ENCODE data around the gene SYT8. TPM values are rescaled to one million over a fixed set of nuclear protein-coding genes. Genes with fewer than 3 reads are reported as not detected.

Gene SYT8
- total and polyA plus RNA-seq, 12 donors, result not detected

- WGBS, 2 donors, result 85 to 98% methylated on average over 7 of the region's 7 CpGs
- no peak for TF ChIP-seq CTCF (IDR thresholded peaks at IDR 0.05)
- Histone ChIP-seq H3K27ac (no peak overlapping the region), H3K27me3 (no peaks in the 10 kb centered on the region), H3K4me1 (peaks cover 6 to 39% (median 9%) of the 10 kb centered on the region in 9 donors), H3K36me3 (no peaks in the 10 kb centered on the region), H3K9me3 (no peaks in the 10 kb centered on the region), H3K4me3 (no peak overlapping the region)
- intact Hi-C loops (cut with DNase I), result loop anchor here in 1 of 10 donors (10.0 kb wide), 1 partner anchor 866 kb away; no protein-coding TSS in a partner anchor
- no peak for DNase-seq
- ATAC-seq, result no peak
Observed at GRCh38 chr11:1858576-1858975, 23.8 kb downstream of the SYT8 start.

GRCh38 chr11:1859004-1859403 lies 24.2 kb downstream of the SYT8 start:
- ATAC-seq, result no peak
- H3K27ac ChIP-seq, result no peak overlapping the region
- WGBS, 2 donors, result 89 to 90% methylated on average over 4 of the region's 4 CpGs
- H3K27me3 ChIP-seq, result no peaks in the 10 kb centered on the region
- H3K36me3 ChIP-seq, result no peaks in the 10 kb centered on the region
- peaks cover 8 to 43% (median 13%) of the 10 kb centered on the region in 9 donors for H3K4me1 ChIP-seq
- no peak overlapping the region for H3K4me3 ChIP-seq
- no peak for TF ChIP-seq CTCF (IDR thresholded peaks at IDR 0.05)
- no peaks in the 10 kb centered on the region for H3K9me3 ChIP-seq
- no peak for DNase-seq
- intact Hi-C loops (cut with DNase I), result loop anchor here in 1 of 10 donors (10.0 kb wide), 1 partner anchor 866 kb away; no protein-coding TSS in a partner anchor

- DNase-seq (no peak), ATAC-seq (no peak)
- no peaks in the 10 kb centered on the region for H3K27me3 ChIP-seq
- 93 to 97% methylated on average over 1 of the region's 1 CpG for WGBS, 2 donors
- no peaks in the 10 kb centered on the region for H3K9me3 ChIP-seq
- no peak overlapping the region for H3K4me3 ChIP-seq
- intact Hi-C loops (cut with DNase I), result no loop called here
- no peaks in the 10 kb centered on the region for H3K36me3 ChIP-seq
- no peak for TF ChIP-seq CTCF (IDR thresholded peaks at IDR 0.05)
- H3K4me1 ChIP-seq, result peaks cover 13 to 46% (median 24%) of the 10 kb centered on the region in 9 donors
- H3K27ac ChIP-seq, result no peak overlapping the region
Observed at GRCh38 chr11:1860108-1860507, 25.3 kb downstream of the SYT8 start.

DNA sequence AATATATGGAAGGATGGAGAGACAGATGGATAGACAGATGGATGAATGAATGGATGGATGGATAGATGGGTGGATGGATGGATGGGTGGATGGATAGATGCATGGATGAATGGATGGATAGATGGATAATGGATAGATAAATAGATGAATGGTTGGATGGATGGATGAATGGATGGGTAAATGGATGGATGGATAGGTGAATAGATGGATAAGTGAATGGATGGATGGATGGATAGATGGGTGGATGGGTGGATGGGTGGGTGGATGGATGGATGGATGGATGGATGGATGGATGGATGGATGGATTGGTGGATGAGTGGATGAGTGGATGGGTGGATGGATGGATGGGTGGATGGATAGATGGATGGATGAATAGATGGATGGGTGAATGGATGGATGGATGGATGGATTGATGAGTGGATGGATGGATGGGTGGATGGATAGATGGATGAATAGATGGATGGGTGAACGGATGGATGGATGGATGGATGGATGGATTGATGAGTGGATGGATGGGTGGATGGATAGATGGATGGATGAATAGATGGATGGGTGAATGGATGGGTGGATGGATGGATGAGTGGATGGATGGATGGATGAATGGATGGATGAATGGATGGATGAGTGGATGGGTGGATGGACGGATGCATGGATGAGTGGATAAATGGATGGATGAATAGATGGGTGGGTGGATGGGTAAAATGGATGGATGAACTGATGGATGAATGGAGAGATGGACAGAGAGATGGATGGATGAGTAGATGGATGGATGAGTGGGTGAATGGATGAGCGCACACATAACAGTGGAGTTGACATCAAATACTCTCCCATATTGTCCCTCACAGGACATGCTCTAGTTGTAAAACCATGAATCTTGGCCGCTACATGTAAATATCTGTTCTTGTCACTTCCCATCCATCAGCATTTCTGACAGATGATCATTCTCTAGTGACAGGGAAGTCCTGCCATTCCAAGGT lies 26.9 kb downstream of the SYT8 start:
- H3K4me3 ChIP-seq, result no peak overlapping the region
- 97 to 99% methylated on average over 4 of the region's 4 CpGs for WGBS, 2 donors
- H3K9me3 ChIP-seq, result no peaks in the 10 kb centered on the region
- intact Hi-C loops (cut with DNase I), result loop anchor here in 1 of 10 donors (2.0 kb wide), 1 partner anchor 19 kb away; no protein-coding TSS in a partner anchor
- ATAC-seq (no peak), DNase-seq (no peak)
- peaks cover 15 to 44% (median 27%) of the 10 kb centered on the region in 9 donors for H3K4me1 ChIP-seq
- H3K27me3 ChIP-seq, result no peaks in the 10 kb centered on the region
- H3K36me3 ChIP-seq, result peaks cover 0 to 3% (median 0%) of the 10 kb centered on the region in 9 donors
- no peak for TF ChIP-seq CTCF (IDR thresholded peaks at IDR 0.05)
- H3K27ac ChIP-seq, result no peak overlapping the region

All from heart right ventricle (tissue), 16 donors.